Osteoblast (primary cell): Measurements from ENCODE around the gene NEDD8. TPM values are rescaled to one million over a fixed set of nuclear protein-coding genes. Genes with fewer than 3 reads are reported as not detected.
"Not testable (repeated sequence)": the region's sequence is repeated elsewhere in the genome, so short reads cannot be mapped to it uniquely, and the experiment has no call there.

Source experiments
- DNase-seq: peaks from one replicate; pipeline ENCODE4 v3.0.0; 2011; ENCODE audit warnings: low spot score, mixed read lengths; ENCODE audit not compliant: insufficient read length; ENCODE audit errors: missing footprints
- H2AFZ ChIP-seq: 2 replicates; pipeline ENCODE4 v1.6.0; 2011; ENCODE audit warnings: mild to moderate bottlenecking, low read length
- H3K27ac ChIP-seq: 2 replicates; pipeline ENCODE4 v1.5.1; 2011; ENCODE audit warnings: mild to moderate bottlenecking, low read depth, low read length, moderate library complexity
- H3K27me3 ChIP-seq: 2 replicates; pipeline ENCODE4 v1.6.0; 2012; ENCODE audit warnings: mild to moderate bottlenecking, control low read depth, inconsistent platforms, low read length, moderate library complexity; ENCODE audit not compliant: insufficient read depth
- H3K36me3 ChIP-seq: 2 replicates; pipeline ENCODE4 v1.5.1; 2011; ENCODE audit warnings: mild to moderate bottlenecking, low read length, control low read depth, moderate library complexity; ENCODE audit not compliant: insufficient read depth
- H3K4me1 ChIP-seq: 2 replicates; pipeline ENCODE4 v1.5.1; 2011; ENCODE audit warnings: mild to moderate bottlenecking, low read length, control low read depth, moderate library complexity; ENCODE audit not compliant: insufficient read depth
- H3K4me2 ChIP-seq: 2 replicates; pipeline ENCODE4 v1.6.0; 2011; ENCODE audit warnings: mild to moderate bottlenecking, low read length; ENCODE audit not compliant: insufficient read depth
- H3K4me3 ChIP-seq: fragments of 200-600 bp; sonication (generic); 3 replicates; pipeline ENCODE4 v1.5.1; 2012; ENCODE audit warnings: mild to moderate bottlenecking, low read length, inconsistent platforms; ENCODE audit not compliant: insufficient read depth
- H3K79me2 ChIP-seq: 2 replicates; pipeline ENCODE4 v1.6.0; 2012; ENCODE audit warnings: mild to moderate bottlenecking, low read length, control low read depth, inconsistent platforms; ENCODE audit not compliant: insufficient read depth
- H3K9me3 ChIP-seq: 2 replicates; pipeline ENCODE4 v1.5.1; 2011; ENCODE audit warnings: low read depth, low read length, control low read depth
- H4K20me1 ChIP-seq: 2 replicates; pipeline ENCODE4 v1.6.0; 2012; ENCODE audit warnings: mild to moderate bottlenecking, low read length, control low read depth; ENCODE audit not compliant: insufficient read depth
- total RNA-seq: library from RNA; depleted of rRNA; stranded (reverse); fragments of >200 nt; gene quantifications from 2 replicates; pipeline ENCODE4 v1.2.3, GENCODE V29; 2012
- TF ChIP-seq, protein P1 (sequence below): IDR thresholded peaks from 2 replicates; pipeline ENCODE4 v1.5.1; 2011; ENCODE audit warnings: mild to moderate bottlenecking, low read depth, low read length, moderate library complexity; ENCODE audit errors: extremely low read depth

The NEDD8 gene
- total RNA-seq, 1 donor = 69.1 TPM

DNA sequence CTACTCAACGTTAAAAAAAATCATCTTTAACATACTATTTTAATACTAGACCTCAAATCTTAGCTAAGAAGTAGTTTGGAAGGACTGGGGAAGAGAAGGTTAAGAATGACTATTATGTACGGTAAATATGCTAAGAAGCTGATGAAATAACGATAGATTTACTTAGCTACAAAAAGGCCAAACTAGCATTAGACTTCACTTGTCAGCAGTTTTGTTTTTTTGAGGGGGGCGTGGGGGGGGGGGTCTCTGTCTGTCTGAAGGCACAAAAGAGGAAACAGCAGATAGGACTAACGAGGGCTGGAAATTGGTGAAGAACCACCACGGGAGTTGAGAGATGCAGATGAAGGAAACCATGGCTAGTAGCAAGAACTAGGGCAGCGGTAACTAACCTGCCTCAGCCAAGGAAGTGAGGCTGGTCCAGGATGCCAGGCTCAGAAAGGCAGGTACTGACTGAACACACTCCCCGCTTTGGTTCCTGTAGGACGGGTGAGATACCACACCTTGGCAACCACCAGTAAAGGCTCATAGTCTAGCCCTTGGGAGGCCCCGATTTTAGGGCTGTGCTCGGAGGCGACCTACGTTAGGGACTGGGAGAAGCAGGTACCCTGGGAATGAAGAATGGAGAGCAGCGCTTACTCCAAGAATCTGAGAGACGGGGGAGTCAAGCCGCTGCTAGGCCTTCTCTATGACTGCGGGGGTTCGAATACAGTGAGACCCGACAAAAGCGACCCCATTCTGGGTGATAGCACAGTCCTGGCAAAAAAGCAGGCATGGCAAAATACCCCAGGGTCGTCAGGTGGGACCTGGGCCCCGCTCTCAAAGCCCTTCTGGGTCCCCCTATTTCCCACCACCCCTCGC is 675 bp downstream of the NEDD8 start:
- Histone ChIP-seq H3K4me2 (peak overlapping the region; percentile 92), H3K27ac (peak overlapping the region; percentile 93), H3K4me3 (peak overlapping the region; percentile 97), H3K36me3 (peaks cover 23% of the 10 kb centered on the region), H3K27me3 (no peaks in the 10 kb centered on the region), H2AFZ (peak overlapping the region; percentile 97), H3K4me1 (peaks cover 34% of the 10 kb centered on the region), H4K20me1 (peaks cover 3% of the 10 kb centered on the region), H3K9me3 (no peaks in the 10 kb centered on the region), H3K79me2 (peaks cover 84% of the 10 kb centered on the region)
- TF ChIP-seq, protein P1, sequence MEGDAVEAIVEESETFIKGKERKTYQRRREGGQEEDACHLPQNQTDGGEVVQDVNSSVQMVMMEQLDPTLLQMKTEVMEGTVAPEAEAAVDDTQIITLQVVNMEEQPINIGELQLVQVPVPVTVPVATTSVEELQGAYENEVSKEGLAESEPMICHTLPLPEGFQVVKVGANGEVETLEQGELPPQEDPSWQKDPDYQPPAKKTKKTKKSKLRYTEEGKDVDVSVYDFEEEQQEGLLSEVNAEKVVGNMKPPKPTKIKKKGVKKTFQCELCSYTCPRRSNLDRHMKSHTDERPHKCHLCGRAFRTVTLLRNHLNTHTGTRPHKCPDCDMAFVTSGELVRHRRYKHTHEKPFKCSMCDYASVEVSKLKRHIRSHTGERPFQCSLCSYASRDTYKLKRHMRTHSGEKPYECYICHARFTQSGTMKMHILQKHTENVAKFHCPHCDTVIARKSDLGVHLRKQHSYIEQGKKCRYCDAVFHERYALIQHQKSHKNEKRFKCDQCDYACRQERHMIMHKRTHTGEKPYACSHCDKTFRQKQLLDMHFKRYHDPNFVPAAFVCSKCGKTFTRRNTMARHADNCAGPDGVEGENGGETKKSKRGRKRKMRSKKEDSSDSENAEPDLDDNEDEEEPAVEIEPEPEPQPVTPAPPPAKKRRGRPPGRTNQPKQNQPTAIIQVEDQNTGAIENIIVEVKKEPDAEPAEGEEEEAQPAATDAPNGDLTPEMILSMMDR = no peak
- peak; percentile 67 for DNase-seq

DNA sequence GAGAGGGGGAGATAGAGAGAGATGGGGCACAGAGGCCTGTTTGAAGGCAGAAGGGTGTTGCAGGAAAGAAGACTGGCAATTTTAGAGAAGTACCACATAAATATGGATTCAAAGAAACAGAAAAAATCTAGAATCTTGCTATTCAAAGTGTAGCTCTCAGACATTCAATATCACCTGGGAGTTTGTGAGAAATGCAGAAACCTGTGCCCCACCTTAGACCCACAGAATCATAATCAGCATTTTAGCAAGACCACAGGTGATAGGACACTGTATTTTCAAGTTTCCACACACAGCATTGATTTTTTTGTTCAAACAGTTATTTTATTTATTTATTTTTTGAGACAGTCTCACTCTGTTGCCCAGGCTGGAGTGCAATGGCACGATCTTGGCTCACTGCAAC is 3.3 kb downstream of the NEDD8 start:
- no peaks in the 10 kb centered on the region for H3K27me3 ChIP-seq
- H3K4me3 ChIP-seq = no peak overlapping the region
- TF ChIP-seq, protein P1 = no peak
- H3K36me3 ChIP-seq = peaks cover 9% of the 10 kb centered on the region
- peaks cover 84% of the 10 kb centered on the region for H3K79me2 ChIP-seq
- H4K20me1 ChIP-seq = peaks cover 13% of the 10 kb centered on the region
- no peak overlapping the region for H3K4me2 ChIP-seq
- H3K27ac ChIP-seq = no peak overlapping the region
- peak; percentile 68 for DNase-seq
- no peak overlapping the region for H2AFZ ChIP-seq
- no peaks in the 10 kb centered on the region for H3K9me3 ChIP-seq
- peaks cover 33% of the 10 kb centered on the region for H3K4me1 ChIP-seq

DNA sequence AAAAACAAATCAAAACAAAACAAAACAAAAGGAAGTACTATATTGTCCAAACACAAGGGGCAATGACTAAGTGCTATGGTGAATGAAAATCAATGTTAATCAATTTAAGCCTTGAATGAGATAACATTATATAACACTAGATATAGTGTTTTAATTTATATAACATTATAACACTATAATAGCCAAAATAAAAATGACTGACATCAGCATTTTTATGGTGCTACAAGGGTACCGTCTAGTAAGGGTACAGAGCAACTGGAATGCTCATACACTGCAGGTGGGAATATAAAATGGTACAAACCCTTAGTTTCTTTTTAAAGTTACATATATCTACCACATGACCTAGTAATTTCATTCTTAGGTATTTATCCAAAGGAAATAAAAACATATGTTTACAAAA is 5.7 kb downstream of the NEDD8 start:
- H3K4me1 ChIP-seq = peaks cover 19% of the 10 kb centered on the region
- TF ChIP-seq, protein P1 = no peak
- H3K36me3 ChIP-seq = peaks cover 9% of the 10 kb centered on the region
- no peaks in the 10 kb centered on the region for H3K9me3 ChIP-seq
- no peak overlapping the region for H3K4me2 ChIP-seq
- H3K4me3 ChIP-seq = no peak overlapping the region
- DNase-seq = no peak
- peaks cover 13% of the 10 kb centered on the region for H4K20me1 ChIP-seq
- H3K79me2 ChIP-seq = peaks cover 85% of the 10 kb centered on the region
- no peaks in the 10 kb centered on the region for H3K27me3 ChIP-seq
- no peak overlapping the region for H3K27ac ChIP-seq
- H2AFZ ChIP-seq = no peak overlapping the region

GRCh38 chr14:24224618-24225071 is 7.5 kb downstream of the NEDD8 start:
- Histone ChIP-seq H3K4me1 (peaks cover 12% of the 10 kb centered on the region), H2AFZ (peak overlapping the region; percentile 44), H3K36me3 (peaks cover 6% of the 10 kb centered on the region), H3K9me3 (no peaks in the 10 kb centered on the region), H4K20me1 (peaks cover 18% of the 10 kb centered on the region), H3K79me2 (peaks cover 89% of the 10 kb centered on the region), H3K4me2 (peak overlapping the region; percentile 43), H3K27ac (peak overlapping the region; percentile 78), H3K4me3 (no peak overlapping the region), H3K27me3 (no peaks in the 10 kb centered on the region)
- TF ChIP-seq, protein P1 = no peak
- DNase-seq = peak; percentile 89

- DNase-seq, H3K27ac ChIP-seq, H3K36me3 ChIP-seq, H3K4me2 ChIP-seq, H3K27me3 ChIP-seq, H3K9me3 ChIP-seq, H2AFZ ChIP-seq, H3K4me3 ChIP-seq: not testable (repeated sequence)
- Histone ChIP-seq H3K79me2 (peaks cover 86% of the 10 kb centered on the region), H4K20me1 (peaks cover 21% of the 10 kb centered on the region), H3K4me1 (peaks cover 12% of the 10 kb centered on the region)
Observed at GRCh38 chr14:24222987-24223386, 9.2 kb downstream of the NEDD8 start.
